Posterior vena cava (tissue), 2 donors: Measurements from ENCODE around the gene CSRNP3. TPM values are rescaled to one million over a fixed set of nuclear protein-coding genes. Genes with fewer than 3 reads are reported as not detected.

Experiments
- DNase-seq: peaks from one replicate; pipeline ENCODE4 v3.0.0-alpha.2; 2020; ENCODE audit warnings: low spot score
- intact Hi-C, 2 donors: fragments of 100-400 bp; cut with DNase I; formaldehyde crosslinking; loops; one replicate each; pipeline versions ENCODE4 v1.14.1 to v1.14.2; 2022 to 2023
- total RNA-seq, 2 donors: library from RNA; stranded (reverse); fragmentation: NEBNext Ultra II Directional; extraction: Animal tissue kit (Norgen Biotek cat#: 25700); gene quantifications; one replicate each; pipeline ENCODE4 v1.2.1, GENCODE V29; 2021
- donor health status: DM: yes; HTN: yes; CAD: no.
- donor health status: DM: yes; HTN: yes; CAD: no.

Gene CSRNP3
- total RNA-seq, 2 donors from 2014 or later: 3.1 to 7.7 TPM

DNA sequence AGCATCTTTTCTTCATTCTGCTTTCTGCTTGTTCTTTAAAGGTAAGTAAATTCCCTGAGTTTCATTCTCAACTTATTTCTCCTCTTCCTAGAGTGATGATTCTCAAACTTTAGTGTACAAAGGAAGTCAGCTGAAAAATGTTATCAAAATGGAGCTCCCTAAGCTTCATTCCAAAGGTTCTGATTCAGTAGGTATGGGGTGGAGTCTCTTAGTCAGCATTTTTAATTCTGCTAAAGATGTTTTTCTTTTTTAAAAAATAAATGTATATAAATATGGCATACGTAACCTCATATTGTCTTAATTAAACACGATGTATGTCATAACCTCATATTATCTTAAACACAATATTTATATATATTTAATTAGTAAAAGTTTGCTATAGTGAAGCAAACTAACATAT, 3.1 kb upstream of the CSRNP3 start:
- intact Hi-C loops: no loop called here
- DNase-seq: no peak

- no peak for DNase-seq
- intact Hi-C loops: no loop called here
These were observed 1.6 kb upstream of the CSRNP3 start for GRCh38 chr2:165467921-165468320.

GRCh38 chr2:165470361-165470760, 863 bp downstream of the CSRNP3 start:
- intact Hi-C loops: no loop called here
- DNase-seq: no peak

- intact Hi-C loops: no loop called here
These were observed 2.0 kb downstream of the CSRNP3 start for GRCh38 chr2:165471349-165471950.

GRCh38 chr2:165472922-165473321, 3.4 kb downstream of the CSRNP3 start:
- intact Hi-C loops: no loop called here
- DNase-seq: no peak

More at GRCh38 chr2:165471349-165471950, 2.0 kb downstream of the CSRNP3 start:
- DNase-seq: no peak

DNA sequence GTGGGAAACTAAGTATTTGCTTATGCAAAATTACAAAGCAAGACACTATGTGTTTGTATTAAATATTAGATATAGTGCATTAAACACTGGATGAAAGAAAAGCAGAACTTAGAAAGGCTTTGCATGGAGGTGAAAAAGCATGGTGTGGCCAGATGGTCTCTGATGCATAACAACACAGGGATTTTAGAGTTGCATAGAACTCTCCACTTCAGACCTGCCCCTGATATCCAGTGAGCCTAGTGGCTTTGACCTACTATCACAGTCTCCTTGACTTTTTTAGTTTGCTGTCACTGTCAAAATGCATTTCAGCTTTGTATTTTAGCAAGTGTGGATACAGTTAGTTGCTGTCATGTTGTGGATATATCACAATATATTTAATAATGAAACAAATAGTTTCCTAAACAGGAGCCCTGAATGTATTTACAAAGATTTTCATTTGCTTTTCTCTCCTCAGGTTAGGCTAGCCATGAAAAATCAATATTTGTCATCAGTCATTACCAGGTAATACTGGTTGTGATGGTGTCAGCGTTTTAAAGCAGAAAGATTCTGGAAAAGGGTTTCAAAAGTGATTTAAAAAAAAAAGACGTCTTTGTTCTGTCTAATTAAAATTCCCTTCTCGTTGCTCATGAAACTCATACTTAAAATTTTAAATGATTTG, 5.2 kb downstream of the CSRNP3 start:
- no peak for DNase-seq
- intact Hi-C loops: no loop called here

DNA sequence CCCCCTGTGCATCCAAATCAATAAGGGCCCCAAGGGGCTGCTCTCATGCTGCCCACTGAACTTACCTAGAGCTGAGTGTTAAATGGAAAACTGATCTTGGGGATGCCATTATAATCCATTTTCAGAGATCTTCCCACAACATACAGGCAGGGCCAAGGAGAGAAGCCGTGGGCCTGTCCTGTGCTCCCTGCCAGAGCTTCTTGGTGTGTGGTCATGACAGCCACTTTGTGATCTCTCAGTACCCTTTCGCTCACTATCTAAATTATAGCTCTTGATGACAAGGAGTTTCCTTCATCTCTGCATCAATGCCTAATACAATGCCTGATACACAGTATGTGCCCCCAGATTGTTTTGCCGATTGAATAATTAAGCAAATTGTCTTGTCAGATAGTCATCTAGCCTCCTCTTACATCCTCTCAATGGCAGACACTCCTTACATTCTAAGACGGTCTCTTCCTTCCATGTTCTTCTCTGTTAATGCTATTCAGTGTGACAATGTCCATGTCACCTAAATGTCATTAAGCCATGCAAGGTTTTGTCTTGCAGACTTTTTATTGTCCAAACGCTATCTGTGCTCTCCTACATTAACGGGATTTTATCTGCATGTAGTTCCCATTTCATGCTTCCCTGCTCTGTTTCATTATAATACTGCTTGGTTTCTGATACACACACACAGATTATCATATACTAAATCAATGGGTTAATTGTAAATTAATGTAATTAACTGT, 5.9 kb downstream of the CSRNP3 start:
- intact Hi-C loops: no loop called here
- DNase-seq: no peak

DNA sequence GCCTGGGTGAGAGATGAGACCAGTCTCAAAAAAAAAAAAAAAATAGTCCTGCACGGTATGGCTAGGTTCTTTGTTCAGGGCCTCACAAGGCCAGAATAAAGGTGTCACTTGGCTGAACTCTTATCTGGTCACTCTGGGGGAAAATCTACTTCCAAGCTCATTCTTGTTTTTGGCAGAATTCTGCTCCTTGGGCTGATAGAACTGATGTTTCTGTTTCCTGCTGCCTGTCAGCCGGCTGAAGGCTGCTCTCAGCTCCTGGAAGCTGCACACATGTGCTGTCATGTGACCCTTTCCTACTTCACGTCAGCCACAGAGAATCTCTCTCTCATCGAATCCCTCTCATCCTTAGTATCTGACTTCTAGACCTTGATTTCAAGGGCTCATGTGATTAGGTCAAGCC, 10.4 kb downstream of the CSRNP3 start:
- intact Hi-C loops: no loop called here
- DNase-seq: no peak

DNA sequence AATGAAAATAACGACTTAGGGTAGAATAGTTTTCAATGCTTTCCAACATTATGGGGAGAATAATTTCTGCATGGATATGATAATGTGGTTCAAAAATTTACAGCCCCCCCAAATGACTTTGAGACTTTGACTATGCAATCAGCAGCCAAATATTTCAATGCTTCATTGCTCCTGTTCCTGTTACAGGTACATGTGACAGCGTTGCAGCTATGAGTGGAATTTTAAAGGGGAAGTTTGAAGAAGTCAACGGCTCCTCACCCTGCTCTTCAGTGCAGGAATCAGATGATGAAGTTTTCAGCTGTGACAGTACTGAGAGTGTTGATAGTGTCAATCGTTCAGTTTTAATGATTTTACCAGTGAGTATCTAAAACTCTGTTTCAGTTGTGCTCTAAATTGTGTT, 25.1 kb downstream of the CSRNP3 start:
- intact Hi-C loops: no loop called here
- DNase-seq: no peak

DNA sequence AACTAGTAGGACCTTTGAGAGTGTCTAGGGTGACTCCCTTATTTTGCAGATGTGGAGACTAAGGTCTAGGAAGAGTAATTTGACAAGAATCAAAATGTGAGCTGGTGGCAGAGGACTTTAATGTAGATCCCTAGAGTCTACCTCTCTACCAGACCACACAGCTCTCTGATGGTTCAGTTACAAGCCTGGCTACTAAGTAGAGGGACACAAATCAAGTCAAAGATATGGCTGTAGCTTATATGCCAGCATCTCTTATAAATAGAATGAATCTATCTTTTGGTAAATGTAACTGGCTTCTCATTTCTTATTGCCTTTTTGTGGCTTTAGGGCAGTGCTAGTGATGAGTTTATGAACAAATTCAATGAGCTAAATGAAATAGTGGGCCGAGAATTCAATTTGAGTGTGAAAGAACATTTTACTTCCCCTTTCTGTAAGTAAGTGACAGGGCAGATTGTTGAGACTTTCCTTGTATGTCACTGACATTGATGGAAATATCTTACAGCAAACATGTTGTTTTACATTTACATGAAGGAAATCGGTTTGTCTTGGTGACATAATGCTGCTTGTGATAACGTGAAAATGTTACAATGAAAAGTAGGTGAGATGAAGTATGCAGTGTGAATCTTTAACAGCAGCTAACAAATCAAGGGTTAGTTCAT, 28.3 kb downstream of the CSRNP3 start:
- DNase-seq: no peak
- intact Hi-C loops: no loop called here

GRCh38 chr2:165499131-165499530, 29.6 kb downstream of the CSRNP3 start:
- no peak for DNase-seq

DNA sequence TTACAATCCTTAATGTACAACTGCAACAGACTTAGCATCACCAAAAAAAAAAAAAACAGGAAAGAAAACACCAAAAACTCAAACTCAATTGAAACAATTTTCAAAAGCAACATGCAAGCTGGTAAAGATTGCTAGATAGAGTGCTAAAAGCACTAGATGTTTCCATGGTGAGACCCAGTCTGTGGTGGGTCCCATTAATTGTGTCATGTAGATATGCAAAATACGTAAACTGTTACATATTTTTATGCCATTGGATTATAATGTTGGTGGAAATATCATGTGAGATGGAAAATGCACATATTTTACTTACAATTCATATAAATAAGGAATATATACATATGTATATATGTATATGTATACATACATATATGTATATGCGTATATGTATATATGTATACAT, 30.5 kb downstream of the CSRNP3 start:
- intact Hi-C loops: no loop called here
- DNase-seq: no peak

More at GRCh38 chr2:165499131-165499530, 29.6 kb downstream of the CSRNP3 start:
- intact Hi-C loops: no loop called here

GRCh38 chr2:165500816-165501215, 31.3 kb downstream of the CSRNP3 start:
- no peak for DNase-seq
- intact Hi-C loops: no loop called here

- DNase-seq: no peak
- intact Hi-C loops: no loop called here
These were observed 36.0 kb downstream of the CSRNP3 start for GRCh38 chr2:165505514-165505913.

DNA sequence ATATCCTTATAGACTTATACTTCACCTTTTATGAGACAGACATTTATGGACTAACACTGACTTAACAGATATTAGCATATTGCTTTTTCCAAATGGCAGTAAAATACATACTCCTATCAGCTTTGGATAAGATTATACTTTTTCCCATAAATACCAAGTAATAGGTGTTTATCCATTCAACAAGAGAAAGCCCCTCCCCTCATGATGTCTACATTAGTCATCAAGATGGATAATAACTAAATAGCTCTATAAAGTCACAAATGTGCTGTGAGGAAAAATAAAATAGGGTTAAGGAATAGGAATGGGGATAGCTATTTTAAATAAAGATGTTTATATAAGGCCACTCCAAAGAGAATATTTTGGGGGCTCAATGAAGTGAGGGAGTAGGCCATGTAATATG, 39.4 kb downstream of the CSRNP3 start:
- no peak for DNase-seq
- intact Hi-C loops: no loop called here

GRCh38 chr2:165513479-165513878, 44.0 kb downstream of the CSRNP3 start:
- intact Hi-C loops: no loop called here
- DNase-seq: no peak

GRCh38 chr2:165518611-165519010, 49.1 kb downstream of the CSRNP3 start:
- no peak for DNase-seq

GRCh38 chr2:165522719-165523118, 53.2 kb downstream of the CSRNP3 start:
- intact Hi-C loops: no loop called here
- DNase-seq: no peak

More at GRCh38 chr2:165518611-165519010, 49.1 kb downstream of the CSRNP3 start:
- intact Hi-C loops: no loop called here

GRCh38 chr2:165524720-165525119, 55.2 kb downstream of the CSRNP3 start:
- intact Hi-C loops: no loop called here
- DNase-seq: no peak

DNA sequence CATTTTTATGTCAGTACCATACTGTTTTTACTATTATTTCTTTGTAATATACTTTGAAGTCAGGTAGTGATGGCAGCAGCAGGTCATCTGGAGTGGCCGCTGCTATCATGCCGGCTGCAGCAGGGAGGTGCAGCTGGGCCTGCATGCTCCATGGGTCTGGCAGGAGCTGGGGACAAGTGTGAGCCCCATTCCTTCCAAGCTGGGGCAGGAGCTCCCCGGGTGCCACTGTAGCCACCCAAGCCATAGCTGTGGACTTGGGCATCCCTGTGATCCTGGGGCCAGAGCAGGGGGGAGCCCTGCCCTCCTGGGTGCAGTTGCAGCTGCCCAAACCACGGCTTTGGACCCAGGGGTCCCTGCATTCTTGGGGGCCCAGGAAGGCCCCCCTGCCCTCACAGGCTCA, 59.2 kb downstream of the CSRNP3 start:
- DNase-seq: no peak
- intact Hi-C loops: no loop called here
